ENCODE data around the gene BAZ2B.

DNA sequence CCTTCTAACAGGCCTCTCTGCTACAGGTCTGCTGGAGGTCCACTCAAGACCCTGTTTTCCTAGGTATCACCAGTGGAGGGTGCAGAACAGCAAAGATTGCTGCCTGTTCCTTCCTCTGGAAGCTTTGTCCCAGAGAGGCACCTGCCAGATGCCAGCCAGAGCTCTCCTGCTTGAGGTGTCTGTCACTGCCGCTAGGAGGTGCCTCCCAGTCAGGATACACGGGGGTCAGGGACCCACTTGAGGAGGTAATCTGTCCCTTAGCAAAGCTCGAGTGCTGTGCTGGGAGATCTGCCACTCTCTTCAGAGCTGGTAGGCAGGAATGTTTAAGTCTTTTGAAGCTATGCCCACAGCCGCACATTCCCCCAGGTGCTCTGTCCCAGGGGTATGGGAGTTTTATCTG is 140.6 kb downstream of the BAZ2B start:
- TF ChIP-seq, protein P1, sequence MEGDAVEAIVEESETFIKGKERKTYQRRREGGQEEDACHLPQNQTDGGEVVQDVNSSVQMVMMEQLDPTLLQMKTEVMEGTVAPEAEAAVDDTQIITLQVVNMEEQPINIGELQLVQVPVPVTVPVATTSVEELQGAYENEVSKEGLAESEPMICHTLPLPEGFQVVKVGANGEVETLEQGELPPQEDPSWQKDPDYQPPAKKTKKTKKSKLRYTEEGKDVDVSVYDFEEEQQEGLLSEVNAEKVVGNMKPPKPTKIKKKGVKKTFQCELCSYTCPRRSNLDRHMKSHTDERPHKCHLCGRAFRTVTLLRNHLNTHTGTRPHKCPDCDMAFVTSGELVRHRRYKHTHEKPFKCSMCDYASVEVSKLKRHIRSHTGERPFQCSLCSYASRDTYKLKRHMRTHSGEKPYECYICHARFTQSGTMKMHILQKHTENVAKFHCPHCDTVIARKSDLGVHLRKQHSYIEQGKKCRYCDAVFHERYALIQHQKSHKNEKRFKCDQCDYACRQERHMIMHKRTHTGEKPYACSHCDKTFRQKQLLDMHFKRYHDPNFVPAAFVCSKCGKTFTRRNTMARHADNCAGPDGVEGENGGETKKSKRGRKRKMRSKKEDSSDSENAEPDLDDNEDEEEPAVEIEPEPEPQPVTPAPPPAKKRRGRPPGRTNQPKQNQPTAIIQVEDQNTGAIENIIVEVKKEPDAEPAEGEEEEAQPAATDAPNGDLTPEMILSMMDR (conservative IDR thresholded peaks at IDR 0.05; ENCODE audit: low read length), result no peak
- no peak for TF ChIP-seq EZH2phosphoT487 (IDR thresholded peaks at IDR 0.05; ENCODE audit: borderline replicate concordance)

Data from Loucy (cell line).